Measurements from ENCODE around the gene F5.

The F5 gene

DNA sequence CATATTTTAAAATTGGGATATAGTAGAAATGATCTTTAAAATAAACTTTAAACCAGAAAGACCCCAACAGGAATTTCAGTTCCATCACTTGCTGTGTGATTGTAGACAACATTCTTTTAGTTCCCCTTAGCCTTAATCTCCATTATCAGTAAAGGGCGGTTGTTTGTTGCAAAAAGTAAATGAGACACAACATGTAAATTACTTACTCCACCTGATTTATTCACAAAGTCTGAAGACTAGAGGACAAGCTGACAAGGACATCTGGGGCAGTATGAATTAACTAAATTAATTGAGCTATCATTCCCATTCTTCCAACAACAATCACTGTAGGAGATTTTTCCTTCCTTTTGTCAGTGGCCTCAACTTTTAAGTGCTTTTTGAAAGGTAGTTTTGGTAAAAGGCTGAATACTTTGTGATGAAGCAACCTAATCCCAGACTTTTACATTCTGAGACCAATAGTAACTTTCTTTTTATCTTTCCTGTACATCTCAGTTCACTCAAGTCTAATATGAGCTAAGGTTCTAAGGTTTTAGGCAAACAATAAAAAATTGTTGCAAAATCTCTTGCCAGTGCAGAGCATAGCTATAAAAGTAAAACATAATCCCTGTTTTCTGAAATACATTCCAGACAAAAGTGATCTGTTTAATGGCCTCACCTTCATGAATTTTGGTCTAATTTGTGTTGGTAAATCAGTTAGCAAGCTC, 106.8 kb downstream of the F5 start:
- no peak for DNase-seq (ENCODE audit: low read depth)
- no peak overlapping the region for H3K4me3 ChIP-seq (ENCODE audit: control insufficient read depth, low read depth, low read length)
- TF ChIP-seq, protein P1, sequence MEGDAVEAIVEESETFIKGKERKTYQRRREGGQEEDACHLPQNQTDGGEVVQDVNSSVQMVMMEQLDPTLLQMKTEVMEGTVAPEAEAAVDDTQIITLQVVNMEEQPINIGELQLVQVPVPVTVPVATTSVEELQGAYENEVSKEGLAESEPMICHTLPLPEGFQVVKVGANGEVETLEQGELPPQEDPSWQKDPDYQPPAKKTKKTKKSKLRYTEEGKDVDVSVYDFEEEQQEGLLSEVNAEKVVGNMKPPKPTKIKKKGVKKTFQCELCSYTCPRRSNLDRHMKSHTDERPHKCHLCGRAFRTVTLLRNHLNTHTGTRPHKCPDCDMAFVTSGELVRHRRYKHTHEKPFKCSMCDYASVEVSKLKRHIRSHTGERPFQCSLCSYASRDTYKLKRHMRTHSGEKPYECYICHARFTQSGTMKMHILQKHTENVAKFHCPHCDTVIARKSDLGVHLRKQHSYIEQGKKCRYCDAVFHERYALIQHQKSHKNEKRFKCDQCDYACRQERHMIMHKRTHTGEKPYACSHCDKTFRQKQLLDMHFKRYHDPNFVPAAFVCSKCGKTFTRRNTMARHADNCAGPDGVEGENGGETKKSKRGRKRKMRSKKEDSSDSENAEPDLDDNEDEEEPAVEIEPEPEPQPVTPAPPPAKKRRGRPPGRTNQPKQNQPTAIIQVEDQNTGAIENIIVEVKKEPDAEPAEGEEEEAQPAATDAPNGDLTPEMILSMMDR (IDR thresholded peaks at IDR 0.05; ENCODE audit: control insufficient read depth, insufficient read depth, low read depth, low read length, missing control alignments): no peak

DNA sequence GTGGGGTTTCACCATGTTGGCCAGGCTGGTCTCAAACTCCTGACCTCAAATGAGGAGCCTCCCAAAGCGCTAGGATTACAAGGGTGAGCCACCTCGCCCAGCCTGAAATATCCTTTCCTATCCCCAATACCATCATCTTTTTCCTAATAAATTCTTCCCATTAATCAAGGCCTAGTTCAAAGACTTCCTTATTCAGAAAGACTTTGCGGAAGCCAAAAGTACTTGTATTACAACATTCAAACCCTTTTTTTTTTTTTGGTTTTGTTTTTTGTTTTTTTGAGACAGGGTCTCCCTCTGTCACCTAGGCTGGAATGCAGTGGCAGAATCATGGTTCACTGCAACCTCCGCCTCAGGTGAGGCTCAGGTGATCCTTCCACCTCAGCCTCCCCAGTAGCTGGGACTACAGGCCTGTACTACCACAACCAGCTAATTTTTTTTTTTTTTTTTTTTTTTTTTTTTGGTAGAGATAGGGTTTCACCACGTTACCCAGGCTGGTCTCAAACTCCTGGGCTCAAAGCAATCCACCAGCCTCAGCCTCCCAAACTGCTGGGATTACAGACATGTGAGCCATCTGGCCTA, 108.1 kb downstream of the F5 start:
- TF ChIP-seq, protein P1 (IDR thresholded peaks at IDR 0.05; ENCODE audit: control insufficient read depth, insufficient read depth, low read depth, low read length, missing control alignments): no peak
- H3K4me3 ChIP-seq (ENCODE audit: control insufficient read depth, low read depth, low read length): no peak overlapping the region
- no peak for DNase-seq (ENCODE audit: low read depth)

DNA sequence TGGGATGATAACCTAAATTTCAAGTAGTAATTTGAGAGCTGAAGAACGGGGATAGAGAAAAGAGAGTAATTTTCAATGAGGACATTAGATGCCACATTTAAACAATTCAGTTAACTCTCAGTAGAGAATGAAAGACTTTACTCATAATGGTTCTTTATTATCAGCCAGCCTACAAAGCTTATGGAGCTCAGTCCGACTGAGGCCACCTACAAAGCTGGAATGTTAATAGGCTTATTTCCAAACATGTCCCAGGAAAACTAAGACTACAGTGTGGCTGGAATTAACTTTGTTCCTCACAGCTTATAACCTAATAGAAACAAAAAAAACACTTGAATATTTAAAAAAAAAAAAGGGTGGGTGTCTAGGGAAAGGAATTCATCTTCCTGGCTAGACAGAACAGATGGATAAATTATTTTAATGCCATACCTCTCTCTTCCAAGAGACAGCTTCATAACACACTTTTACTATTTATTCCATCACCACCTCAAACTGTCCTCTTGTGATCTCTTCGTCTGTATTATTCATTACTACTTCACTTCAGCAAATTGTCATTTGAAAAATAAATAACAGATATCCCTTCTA, 110.4 kb downstream of the F5 start:
- TF ChIP-seq, protein P1 (IDR thresholded peaks at IDR 0.05; ENCODE audit: control insufficient read depth, insufficient read depth, low read depth, low read length, missing control alignments): no peak
- no peak for DNase-seq (ENCODE audit: low read depth)
- no peak overlapping the region for H3K4me3 ChIP-seq (ENCODE audit: control insufficient read depth, low read depth, low read length)

DNA sequence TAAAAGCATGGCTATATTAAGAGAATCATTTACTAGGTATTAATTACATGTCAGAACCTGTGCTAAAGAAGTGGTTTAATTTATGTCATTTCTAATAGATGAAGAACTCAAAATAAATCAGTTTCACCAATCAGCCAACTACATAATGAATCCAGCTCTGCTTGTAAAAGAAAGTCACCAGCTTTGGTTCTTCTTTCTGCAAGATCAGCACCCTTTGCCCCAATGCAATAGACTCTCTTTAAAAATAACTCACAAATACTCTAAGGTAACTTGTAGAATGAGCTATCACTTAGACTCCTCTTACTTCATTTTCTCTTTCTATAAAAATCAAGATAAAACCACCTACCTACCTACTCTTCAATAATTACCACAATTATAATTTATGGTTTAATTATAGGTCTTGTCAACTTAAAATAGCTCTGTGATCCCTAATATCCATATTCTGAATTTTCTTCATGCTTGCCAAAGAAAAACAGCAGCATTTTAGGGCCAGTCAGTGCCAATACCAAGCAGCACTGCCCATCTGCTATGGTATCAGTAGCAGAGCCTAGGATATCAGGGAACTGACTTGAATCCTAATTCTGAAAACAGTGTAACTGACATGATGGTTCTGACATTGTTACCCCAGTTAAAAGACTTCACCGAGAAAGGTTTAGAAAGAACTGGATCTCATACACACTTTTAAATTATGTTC, 111.8 kb downstream of the F5 start:
- H3K4me3 ChIP-seq (ENCODE audit: control insufficient read depth, low read depth, low read length): no peak overlapping the region
- DNase-seq (ENCODE audit: low read depth): no peak
- TF ChIP-seq, protein P1 (IDR thresholded peaks at IDR 0.05; ENCODE audit: control insufficient read depth, insufficient read depth, low read depth, low read length, missing control alignments): no peak

DNA sequence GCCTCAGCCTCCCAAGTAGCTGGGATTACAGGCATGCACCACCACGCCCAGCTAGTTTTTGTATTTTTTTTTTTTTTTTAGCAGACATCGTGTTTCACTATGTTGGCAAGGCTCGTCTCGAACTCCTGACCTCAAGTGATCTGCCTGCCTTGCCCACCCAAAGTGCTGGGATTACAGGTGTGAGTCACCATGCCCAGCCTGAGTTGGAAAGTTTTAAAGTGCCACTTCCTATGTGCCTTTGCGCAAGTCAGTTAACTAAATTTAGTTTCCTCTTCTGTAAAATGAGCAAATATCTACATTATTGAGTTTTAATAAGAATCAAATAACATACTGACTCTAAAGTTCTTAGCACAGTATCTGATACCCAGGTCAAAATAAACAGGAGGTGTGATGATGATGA, 112.9 kb downstream of the F5 start:
- TF ChIP-seq, protein P1 (IDR thresholded peaks at IDR 0.05; ENCODE audit: control insufficient read depth, insufficient read depth, low read depth, low read length, missing control alignments): no peak
- no peak overlapping the region for H3K4me3 ChIP-seq (ENCODE audit: control insufficient read depth, low read depth, low read length)
- DNase-seq (ENCODE audit: low read depth): no peak

DNA sequence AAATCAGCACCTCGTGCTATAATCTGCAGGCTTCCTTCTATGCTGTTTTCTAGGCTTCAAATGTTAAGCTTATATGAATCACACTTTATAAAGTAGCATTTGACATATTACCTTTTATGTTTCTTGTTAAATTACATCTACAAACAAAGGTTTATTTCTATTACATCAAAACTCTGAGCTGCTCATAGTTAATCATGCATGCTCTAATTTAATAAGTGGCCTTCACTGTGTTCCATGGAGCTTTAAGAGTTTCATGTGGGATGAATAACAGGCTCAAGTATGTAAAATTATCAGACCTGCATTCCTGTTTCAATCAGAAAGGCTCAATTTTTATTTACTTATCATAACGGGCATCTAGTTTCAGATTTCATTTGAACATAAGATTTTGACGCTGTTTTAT, 113.5 kb downstream of the F5 start:
- H3K4me3 ChIP-seq (ENCODE audit: control insufficient read depth, low read depth, low read length): no peak overlapping the region
- DNase-seq (ENCODE audit: low read depth): no peak
- TF ChIP-seq, protein P1 (IDR thresholded peaks at IDR 0.05; ENCODE audit: control insufficient read depth, insufficient read depth, low read depth, low read length, missing control alignments): no peak
